ENCODE measurements around the gene ABI2.

DNA sequence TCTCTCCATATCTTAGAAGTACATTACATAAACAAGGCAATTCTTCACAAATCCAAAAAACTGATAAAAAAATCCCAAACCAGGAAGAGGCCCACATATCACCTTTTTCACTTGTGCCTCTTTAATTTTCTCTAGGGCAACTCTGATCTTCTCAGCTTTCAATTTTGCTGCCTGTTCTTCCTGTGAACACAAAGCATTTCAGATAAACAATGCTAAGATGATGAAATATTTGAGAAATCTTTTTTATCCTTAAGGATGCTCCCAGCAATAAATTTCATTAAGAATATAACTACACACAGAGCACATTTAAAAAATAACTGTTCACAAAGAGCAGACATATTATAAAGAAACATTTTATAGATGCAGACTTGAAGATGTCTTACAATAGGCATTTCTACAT lies 133.6 kb downstream of the ABI2 start:
- TF ChIP-seq, protein P1, sequence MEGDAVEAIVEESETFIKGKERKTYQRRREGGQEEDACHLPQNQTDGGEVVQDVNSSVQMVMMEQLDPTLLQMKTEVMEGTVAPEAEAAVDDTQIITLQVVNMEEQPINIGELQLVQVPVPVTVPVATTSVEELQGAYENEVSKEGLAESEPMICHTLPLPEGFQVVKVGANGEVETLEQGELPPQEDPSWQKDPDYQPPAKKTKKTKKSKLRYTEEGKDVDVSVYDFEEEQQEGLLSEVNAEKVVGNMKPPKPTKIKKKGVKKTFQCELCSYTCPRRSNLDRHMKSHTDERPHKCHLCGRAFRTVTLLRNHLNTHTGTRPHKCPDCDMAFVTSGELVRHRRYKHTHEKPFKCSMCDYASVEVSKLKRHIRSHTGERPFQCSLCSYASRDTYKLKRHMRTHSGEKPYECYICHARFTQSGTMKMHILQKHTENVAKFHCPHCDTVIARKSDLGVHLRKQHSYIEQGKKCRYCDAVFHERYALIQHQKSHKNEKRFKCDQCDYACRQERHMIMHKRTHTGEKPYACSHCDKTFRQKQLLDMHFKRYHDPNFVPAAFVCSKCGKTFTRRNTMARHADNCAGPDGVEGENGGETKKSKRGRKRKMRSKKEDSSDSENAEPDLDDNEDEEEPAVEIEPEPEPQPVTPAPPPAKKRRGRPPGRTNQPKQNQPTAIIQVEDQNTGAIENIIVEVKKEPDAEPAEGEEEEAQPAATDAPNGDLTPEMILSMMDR (IDR thresholded peaks at IDR 0.05) = no peak
- TF ChIP-seq POLR2A (IDR thresholded peaks at IDR 0.05) = no peak
